GM21515 (cell line): ENCODE results near the gene ZCCHC9.
"Not testable (repeated sequence)": the region's sequence is repeated elsewhere in the genome, so short reads cannot be mapped to it uniquely, and the experiment has no call there.

Experiments
- ATAC-seq: cut with Tn5 transposase; IDR thresholded peaks from one replicate; pipeline ENCODE4 v1.9.1; 2021; ENCODE audit not compliant: unreplicated experiment

ZCCHC9 gene, protein sequence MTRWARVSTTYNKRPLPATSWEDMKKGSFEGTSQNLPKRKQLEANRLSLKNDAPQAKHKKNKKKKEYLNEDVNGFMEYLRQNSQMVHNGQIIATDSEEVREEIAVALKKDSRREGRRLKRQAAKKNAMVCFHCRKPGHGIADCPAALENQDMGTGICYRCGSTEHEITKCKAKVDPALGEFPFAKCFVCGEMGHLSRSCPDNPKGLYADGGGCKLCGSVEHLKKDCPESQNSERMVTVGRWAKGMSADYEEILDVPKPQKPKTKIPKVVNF

DNA sequence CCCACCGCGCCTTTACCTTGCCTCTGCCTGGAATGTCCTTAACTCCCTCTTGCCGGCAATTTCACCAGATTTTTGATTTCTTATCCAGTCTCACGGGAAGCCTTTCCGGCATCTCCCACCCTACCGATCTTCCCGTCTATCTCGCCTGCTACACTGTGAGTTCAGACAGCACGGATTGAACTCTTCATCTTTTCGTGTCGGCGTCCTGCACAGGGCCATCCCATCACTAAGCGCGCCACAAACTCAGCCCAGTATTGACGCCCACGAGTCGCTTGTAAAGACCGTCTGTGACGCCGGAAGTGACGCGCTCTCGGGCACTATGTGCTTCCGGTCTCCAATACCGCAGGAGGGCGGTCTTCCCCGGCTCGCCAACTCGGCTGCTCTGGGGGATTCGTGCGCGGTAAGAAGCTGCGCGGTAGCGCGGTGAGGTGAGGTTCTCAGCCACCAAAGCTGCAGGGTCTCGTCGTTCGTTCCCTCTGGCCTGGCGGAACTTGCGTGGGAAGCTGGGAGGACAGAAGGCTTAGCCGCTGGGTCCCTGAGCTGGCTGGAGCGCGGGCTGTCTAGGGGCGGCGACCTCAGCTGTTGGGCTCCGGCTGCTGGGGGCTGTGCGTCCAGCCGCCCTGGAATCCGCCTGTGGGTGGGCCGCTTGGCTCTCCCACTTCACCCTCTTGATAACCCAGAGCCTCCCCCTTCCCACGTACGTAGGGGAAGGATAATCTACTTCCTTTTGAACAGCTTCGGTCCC, at the start of gene ZCCHC9:
Gene ZCCHC9, plus strand, starts transcription at position 317 of the 745 bp plus-strand sequence. CDS start 3,171 bp downstream, outside the sequence.
- peak; percentile 96 for ATAC-seq

DNA sequence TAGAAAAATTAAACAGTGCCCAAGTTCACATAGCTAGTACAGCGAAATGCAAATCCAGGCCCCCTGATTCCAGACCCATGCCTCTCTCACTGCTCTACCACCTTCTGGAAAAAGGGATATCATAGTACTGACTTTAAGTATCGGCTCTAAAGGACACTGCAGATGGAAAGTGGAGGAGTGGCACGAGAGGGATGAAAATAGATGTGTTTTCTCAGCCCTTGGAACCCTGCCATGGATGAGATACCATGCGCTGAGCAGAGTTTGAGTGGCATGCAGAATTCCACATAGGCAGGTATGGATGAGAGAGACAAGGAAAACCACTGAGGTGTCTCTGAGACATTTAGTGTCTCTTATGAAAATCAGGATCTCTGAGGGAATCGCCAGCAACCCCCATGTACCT, 49.5 kb upstream of the ZCCHC9 start:
- no peak for ATAC-seq

DNA sequence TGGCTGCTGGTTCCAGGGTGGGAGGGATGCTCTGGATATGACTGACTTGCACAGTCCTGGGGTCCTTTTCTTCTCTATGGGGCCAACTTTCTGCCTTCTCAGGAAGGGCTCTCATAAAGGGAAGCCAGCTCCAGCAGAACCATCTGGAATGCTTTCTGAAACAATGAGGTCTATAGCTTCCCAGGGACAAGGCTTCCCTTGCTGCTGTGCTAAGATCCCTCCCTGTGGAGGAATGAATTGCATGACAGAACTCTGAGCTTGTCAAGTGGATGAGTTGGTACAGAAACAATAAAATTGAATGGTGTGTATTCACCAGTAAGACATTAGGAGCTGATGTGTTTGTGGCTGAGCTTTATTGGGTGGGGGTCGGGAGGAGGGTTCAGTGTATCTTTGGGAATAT, 48.5 kb upstream of the ZCCHC9 start:
- ATAC-seq, result no peak

DNA sequence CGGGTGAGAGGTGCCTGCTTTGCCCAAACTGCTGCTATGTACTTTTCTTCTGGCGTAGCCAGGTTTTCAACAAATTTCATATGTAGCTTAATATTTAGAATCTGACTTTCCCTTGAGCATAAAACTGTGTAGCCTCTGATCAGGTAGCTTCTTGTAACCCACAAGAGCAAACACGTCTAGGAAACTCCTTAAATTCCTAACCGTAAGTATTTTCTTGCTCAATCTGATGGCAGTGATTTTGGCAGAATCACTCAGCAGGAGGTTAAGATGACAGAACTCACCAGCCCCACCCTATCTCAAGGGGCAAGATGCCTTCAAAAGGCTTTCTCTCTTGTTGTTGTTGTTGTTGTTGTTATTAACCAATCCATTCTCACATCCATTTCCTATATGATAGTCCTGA, 47.5 kb upstream of the ZCCHC9 start:
- ATAC-seq, result no peak

DNA sequence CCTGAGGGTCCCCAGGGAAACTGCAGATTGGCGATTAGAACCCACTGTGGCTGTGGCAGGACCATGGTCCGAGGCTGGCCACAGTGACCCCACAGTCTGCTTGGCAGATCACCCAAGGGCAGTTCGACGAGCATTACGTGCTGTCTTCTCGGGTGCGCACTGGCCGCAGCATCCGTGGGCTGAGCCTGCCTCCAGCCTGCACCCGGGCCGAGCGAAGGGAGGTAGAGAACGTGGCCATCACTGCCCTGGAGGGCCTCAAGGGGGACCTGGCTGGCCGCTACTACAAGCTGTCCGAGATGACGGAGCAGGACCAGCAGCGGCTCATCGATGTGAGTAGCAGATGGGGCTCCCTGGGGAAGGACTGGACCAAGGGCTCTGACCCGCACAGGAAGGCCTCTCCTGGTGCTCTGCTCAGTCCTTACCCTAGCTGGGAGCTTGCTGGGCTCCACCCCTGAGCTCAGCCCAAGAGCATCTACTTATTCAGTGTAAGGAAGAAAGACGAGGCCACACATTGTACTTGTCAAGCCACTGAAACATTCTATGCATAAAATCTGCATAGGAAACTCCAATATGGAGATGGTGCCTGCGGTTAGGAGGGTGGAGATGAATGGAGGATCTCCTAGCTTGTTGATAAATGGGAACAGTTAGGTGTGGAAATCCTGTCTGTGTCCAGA, 46.4 kb upstream of the ZCCHC9 start:
- no peak for ATAC-seq

DNA sequence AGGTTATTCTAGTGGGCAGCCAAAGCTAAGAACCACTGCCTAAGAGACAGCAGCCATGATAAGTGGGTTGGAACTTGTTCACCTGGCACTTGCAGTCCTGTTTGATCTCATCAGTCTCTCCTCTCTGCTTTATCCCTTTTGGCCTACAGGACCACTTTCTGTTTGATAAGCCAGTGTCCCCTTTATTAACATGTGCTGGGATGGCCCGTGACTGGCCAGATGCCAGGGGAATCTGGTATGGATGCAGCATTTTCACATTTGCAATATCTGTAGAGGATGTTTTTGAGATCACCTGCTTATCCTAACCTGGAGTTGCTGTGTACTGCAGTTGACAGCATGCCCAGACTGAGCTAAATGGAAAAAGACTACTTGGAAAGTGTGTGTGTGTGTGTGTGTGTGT, 44.6 kb upstream of the ZCCHC9 start:
- no peak for ATAC-seq

DNA sequence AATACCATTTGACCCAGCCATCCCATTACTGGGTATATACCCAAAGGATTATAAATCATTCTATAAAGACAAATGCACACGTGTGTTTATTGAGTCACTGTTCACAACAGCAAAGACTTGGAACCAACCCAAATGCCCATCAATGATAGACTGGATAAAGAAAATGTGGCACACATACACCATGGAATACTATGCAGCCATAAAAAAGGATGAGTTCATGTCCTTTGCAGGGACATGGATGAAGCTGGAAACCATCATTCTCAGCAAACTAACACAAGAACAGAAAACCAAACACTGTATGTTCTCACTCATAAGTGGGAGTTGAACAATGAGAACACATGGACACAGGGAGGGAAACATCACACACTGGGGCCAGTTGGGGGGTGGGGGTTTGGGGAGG, 38.6 kb upstream of the ZCCHC9 start:
- not testable (repeated sequence) for ATAC-seq

DNA sequence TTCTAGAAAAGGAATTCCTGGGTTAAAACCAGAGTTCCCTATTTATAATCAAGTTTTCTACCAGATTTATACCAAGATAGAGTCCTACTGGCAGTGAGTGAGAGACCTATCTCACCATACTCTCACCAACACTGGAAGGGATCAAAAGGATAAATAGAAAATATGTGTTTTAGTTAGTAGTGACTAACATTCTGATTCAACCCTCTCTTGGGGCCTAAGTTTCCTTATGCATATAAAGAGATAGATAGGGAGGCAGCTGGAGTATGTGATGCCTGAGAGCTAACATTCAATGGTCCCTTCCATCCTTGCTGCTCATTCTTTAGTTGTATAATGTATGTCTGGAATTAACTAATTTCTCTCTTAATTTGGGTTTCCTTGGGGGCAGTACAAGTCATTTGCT, 36.3 kb upstream of the ZCCHC9 start:
- no peak for ATAC-seq

DNA sequence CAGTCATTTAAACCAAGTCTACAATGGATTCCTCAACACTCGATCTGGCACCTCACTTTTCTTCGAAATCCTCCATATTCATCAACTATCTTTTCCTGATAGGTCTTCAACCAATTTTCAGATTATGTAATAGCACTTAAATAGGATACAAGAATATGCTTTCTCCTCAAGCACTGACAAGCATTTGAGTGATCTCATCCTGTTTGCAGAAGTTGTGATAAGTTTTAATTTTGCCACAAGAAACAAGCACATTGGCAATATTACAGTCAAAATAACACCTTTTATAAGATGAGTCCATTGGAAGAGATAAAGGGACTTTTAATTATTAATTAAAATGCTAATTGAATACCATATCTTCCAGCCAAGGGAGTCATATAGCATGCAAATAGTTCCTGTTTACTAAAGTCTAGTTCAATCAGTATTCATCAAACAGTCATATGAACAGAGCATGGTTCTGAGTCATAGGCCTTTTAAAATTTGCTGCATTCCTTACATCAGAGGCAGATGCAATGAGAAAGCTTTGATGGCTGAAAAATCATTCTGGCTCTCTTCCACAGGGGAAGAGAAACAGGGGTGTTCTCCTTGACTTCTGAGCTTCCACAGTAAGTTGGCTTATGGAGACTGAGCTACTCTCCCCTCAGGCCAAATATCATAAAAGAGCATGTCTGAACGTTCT, 32.7 kb upstream of the ZCCHC9 start:
- ATAC-seq, result no peak

DNA sequence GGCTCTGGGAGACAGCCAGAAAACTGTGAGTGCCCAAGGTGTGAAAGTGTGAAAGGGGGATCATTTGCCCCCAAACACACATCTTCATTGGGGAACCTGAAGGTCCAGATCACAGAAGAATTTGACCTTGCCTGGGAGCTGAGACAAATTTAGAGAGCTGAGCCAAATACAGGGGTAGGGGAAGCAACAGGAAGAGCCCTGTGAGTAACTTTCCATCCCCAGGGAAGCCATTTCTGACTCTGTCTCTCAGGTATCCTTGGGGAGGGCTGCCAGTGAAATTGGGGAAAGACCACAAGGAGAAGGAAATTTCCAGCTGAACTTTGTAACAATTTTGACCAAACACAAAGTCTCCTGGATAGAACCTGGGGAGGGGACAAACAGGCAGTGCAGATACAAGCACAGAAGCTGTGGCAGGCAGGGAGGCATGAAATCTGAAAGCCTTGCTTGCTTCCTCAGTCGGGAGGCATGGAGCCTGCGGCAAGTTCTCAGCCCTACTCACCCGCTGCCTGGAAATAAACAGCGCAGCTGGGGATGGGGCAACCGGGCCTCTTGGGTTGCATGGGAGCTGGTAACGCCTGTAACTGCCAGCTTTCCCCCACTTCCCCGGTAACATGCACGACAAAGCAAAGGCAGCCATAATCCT, 31.5 kb upstream of the ZCCHC9 start:
- ATAC-seq, result no peak

DNA sequence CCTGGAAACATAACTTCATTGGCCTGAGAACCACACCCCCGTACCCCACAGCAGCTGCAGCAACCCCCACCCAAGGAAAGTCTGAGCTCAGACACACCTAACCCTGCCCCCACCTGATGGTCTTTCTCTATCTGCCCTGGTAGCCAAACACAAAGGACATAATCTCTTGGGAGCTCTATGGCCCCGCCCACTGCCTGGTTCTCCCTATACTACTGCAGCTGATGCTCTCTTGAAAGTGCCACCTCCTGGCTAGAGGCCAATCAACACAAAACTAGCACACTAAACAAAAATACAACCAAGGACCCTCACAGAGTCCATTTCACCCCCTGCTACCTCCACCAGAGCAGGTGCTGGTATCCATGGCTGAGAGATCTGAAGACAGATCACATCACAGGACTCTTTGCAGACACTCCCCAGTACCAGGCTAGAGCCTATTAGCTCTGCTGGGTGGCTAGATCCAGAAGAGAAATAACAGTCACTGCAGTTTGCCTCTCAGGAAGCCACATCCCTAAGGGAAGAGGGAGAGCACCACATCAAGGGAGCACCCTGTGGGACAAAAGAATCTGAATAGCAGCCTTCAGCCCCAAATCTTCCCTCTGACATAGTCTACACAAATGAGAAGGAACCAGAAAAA, 30.9 kb upstream of the ZCCHC9 start:
- not testable (repeated sequence) for ATAC-seq

DNA sequence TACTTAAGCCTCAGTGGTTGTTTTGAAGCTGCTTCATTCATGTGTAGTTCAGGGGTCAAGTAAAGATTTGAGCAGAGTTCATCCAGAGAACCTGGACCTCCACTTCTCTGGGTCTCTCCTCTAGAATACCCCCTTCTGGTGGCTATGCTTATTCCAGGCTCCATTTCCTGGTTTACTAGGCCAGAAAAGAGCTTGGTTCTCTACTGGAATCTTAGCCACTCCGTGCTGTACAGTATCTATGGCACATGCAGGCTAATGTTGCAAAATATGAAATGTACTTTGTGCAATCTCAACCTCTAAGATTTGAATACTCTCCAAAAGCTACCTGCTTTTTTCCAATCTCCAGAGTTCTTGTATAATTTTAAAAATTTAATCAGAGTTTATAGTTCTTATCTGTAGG, 17.4 kb upstream of the ZCCHC9 start:
- no peak for ATAC-seq

DNA sequence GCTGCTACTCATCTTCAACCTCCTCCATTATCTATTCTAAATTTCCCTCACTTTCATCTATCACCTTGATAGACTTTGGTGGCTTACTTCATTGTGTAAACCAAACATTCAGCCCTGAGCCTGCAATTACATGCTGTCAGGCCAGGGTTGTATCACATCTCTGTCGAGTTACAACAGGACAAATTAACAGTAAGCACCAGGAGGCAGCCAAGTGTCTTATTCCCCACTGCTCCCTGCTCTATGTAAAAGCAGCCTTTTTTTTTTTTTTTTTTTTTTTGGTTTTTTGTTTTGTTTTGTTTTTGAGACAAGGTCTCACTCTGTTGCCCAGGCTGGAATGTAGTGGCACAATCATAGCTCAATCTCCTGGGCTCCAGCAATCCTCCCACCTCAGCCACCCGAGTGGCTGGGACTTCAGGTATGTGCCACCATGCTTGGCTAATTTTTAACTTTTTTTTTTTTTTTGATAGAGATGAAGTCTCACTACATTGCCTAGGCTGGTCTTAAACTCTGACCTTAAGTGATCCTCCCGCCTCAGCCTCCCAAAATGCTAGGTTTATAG, 15.2 kb upstream of the ZCCHC9 start:
- no peak for ATAC-seq

DNA sequence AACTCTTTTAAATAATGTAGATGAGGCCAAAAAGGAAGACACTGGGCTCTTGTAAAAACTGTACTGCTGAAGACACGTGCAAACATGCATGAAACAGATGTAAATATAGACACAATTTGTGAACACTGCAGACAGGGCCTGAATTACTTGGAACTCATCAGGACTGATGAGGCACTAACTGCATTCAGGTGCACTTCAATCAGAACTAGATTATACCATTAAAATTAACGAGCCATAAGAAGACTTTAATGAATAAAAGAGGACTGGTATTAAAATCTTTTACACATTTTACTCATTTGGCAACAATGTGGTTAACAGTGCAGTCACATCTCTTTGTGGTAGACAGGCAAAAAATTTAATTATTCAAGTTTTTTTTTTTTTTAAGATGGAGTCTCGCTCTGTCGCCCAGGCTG, 13.4 kb upstream of the ZCCHC9 start:
- ATAC-seq, result no peak

DNA sequence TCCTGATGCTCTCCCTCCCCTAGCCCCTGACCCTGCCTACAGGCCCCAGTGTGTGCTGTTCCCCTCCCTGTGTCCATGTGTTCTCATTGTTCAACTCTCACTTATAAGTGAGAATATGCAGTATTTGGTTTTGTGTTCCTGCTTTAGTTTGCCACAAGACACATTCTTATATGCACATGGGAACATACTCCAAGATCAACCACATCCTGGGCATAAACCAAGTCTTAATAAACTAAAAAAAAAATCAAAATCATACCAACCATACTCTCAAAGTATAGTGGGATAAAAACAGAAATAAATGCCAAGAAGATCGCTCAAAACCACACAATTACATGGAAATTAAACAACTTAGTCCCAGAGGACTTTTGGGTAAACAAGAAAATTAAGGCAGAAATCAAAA, 11.2 kb upstream of the ZCCHC9 start:
- ATAC-seq, result no peak

DNA sequence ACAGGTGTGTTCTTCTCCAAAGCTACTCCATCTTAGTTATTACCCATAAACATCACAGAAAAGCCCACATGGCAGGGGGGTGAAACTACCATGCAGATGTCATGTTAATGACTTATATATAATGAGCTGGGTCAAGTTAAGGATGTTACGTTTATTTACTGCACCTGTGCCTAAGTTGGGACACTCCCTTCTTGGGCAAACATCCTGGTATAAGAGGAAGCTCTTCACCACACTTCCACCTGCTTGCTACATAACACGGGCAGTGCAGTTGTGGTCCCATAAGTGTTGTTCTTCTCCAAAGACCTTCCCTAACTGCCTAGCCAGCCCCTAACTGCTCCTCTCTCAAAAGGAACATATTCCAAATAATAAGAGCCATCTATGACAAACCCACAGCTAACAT, 9.3 kb upstream of the ZCCHC9 start:
- no peak for ATAC-seq

DNA sequence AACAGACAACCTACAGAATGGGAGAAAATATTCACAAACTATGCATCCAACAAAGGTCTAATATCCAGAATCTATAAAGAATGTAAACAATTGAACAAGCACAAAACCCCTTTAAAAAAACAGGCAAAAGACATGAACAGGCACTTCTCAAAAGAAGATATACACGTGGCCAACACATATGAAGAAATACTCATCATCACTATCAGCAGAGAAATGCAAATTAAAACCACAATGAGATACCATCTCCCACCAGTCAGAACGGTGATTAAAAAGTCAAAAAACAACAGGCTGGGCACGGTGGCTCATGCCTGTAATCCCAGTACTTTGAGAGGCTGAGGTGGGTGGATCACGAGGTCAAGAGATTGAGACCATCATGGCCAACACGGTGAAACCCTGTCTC, 7.4 kb upstream of the ZCCHC9 start:
- ATAC-seq, result not testable (repeated sequence)

DNA sequence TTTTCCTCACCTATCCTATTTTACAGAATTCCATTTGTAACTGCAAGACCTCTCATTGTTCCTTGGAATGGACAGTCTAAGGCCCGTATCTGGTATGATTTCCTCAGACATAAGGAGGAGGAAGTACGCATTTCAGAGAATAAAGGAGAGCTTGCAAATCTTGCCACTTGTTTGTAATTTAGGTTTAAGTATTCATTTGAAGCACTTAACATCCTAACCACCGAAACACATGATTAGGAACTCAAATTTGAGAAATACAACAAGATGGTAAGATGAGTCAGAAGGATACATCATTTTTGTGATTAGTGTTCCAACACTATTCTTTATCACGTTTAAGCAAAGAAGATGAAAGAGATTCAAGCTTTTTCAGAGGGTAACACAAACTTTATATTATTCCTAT, 3.9 kb upstream of the ZCCHC9 start:
- ATAC-seq, result no peak

DNA sequence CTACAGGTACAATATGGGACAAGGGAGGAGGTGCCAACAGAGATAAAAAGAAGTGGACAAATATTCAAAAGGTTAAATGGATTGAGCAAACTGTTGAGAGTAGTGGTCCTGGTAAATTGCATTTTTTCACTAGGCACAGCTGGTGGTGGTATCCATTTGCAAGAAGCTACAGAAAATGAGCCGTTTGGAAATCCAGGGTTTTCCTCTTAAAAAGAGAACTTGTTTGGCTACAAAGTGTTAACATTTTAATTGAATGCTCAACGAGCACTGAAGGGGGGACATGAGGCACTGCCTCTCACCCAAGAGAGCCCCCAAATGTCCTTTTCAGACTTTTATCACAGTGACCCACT, 491 bp upstream of the ZCCHC9 start:
- ATAC-seq, result no peak

DNA sequence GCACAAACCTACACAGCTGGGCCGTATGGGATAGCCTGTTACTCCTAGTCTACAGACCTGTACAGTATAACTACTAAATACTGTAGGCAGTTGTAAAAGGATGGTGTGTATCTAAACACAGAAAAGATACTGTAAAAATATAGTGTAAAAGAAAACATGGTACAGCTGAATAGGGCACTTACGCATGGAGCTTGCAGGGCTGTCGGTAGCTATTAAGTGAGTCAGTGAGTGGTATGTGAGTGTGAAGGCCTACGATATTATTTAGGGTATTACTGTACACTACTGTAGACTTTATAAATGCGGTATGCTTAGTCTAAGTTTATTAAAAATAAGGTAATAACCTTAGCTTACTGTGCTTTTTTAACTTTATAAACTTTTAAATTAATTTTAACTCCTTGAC, 1.2 kb downstream of the ZCCHC9 start:
- no peak for ATAC-seq
